HEK293T (cell line): ENCODE results near the gene LDLR.

ENCODE experiments used
- CTBP1 ChIP-seq: fragments of 450-650 bp; IDR thresholded peaks from 2 replicates; pipeline ENCODE4 v1.6.1; 2016; ENCODE audit warnings: borderline replicate concordance
- HDGF ChIP-seq: fragments of 450-650 bp; IDR thresholded peaks from 2 replicates; pipeline ENCODE4 v1.6.1; 2017; ENCODE audit warnings: antibody characterized with exemption, borderline replicate concordance
- L3MBTL2 ChIP-seq: fragments of 450-650 bp; conservative IDR thresholded peaks from 2 replicates; pipeline ENCODE4 v1.6.1; 2016; ENCODE audit warnings: mild to moderate bottlenecking
- NFRKB ChIP-seq: fragments of 450-650 bp; IDR thresholded peaks from 2 replicates; pipeline ENCODE4 v1.6.1; 2016; ENCODE audit warnings: mild to moderate bottlenecking, moderate library complexity
- SP1 ChIP-seq: fragments of 450-650 bp; IDR thresholded peaks from 2 replicates; pipeline ENCODE4 v1.6.1; 2017
- TARDBP ChIP-seq: fragments of 450-650 bp; IDR thresholded peaks from 2 replicates; pipeline ENCODE4 v1.6.1; 2016

GRCh38 chr19:11041194-11041593 is 48.1 kb upstream of the LDLR start:
- TF ChIP-seq SP1 (no peak), L3MBTL2 (no peak), HDGF (no peak), CTBP1 (no peak), NFRKB (no peak), TARDBP (no peak)
